HG03060 (cell line): ENCODE measurements around the gene SYT6.

Experiments
- ATAC-seq: cut with Tn5 transposase; IDR thresholded peaks from one replicate; pipeline ENCODE4 v1.9.1; 2021; ENCODE audit warnings: low read depth, moderate number of reproducible peaks; ENCODE audit not compliant: unreplicated experiment

The SYT6 gene

DNA sequence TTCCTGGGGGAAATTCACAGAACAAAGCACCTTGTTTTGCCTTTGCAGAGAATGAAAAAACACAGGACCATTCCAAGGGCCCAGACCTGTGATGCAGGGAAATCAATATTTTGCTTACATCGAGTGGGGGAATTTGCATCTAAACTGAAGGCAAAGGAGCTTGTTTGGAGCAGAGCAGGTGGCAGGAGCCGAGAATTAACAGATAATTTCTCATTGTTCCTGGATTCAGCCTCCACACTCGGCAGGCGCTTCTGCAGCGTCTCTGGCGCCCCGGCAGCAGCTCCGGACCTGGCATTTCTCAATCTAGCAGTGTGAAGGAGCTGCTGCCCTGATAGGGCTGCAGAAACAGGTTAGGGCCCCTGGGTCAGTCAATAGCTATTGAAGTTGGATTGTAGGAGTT is 2.0 kb upstream of the SYT6 start:
- no peak for ATAC-seq

DNA sequence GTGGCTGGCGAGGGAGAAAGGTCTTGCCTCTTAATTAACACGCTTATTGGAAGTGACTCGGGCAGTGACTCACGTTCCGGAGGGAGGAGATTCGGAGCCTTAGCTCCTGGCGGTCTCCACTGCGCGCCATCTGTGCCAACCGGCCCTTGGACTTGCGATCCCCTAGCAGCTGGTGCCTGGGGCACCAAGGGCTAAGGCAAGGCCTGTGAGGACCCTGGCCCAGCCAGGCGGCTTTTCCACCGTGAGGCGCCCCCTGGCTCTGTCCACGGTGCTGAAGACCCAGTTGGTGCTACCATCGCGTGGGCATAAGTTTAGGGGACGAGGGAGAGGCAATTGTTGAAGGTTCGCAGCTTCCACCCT is 1.3 kb upstream of the SYT6 start:
- ATAC-seq: no peak

DNA sequence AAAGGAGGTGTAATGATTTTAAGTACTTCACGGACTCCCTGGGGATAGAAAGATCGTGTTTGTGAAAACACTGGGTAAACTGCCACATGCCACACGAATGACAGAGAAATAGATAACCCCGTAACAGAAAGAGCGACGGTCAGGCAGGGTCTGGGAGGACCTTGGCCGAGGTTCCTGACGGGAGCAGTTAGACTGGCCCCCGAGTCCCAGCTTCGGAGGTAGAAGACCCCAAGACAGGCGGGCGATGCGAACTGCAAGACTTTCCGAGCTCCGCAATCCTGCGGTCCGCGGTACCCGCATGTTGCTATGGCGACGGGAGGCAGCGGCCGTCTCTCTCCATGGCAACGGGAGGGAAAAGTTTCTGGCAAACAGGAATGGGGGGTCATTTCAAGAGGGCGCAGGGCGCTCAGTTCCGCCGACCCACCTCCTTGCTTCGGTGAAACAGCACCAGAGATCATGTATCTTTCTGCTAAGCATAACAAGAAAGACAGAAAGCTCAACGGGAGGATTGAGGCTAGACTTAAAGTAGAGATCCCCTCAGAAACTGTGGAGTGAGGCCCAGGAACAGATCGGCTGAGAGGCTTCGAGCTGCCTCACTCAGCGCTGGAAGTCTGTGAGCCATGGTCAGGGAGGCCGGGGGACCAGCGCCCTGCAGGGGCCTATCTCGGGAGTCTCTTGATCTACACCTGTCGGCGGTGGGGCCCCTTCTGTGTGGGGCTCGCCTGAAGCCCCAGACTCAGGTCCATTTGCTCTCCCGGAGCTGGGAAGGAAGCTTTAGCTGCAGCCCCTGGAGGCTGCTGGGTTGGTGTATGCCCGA is 685 bp upstream of the SYT6 start:
- no peak for ATAC-seq

DNA sequence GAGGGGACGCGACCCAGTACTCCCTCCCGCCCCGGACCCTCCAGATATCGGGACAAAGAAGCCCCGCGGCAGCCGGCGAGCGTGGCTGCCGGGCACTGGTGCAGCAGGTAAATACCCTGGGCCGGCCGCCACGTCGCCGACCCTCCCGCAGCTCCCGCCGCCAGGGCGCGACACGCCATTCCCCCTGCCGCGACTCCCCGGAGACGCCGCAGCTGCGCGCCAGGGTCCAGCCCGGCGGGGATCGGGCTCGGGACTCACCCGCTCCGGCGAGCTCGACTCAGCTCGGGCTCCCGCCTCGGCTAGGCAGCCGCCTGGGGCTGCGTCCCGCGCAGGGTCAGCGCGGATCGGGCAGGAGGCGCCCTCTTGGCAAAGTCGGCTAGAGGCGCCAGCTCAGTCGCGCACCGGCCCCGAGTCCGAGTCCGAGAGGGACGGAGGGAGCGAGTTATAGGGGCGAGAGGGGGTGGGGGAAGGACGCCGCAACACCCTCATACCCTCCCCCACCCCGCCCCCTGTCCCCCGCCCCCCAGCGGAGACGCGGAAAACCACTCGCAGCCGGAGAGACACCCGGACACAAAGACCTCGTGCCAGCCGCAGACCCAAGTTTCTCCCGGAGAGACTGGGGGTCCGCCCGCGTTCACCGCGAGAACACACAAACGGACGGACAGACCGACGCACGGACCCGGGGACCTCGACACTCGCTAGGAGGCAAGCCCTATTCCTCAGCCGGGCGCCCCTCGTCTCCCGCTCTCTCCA is 985 bp downstream of the SYT6 start:
- no peak for ATAC-seq

- ATAC-seq: no peak
Observed at GRCh38 chr1:114152089-114152507, 1.6 kb downstream of the SYT6 start.

DNA sequence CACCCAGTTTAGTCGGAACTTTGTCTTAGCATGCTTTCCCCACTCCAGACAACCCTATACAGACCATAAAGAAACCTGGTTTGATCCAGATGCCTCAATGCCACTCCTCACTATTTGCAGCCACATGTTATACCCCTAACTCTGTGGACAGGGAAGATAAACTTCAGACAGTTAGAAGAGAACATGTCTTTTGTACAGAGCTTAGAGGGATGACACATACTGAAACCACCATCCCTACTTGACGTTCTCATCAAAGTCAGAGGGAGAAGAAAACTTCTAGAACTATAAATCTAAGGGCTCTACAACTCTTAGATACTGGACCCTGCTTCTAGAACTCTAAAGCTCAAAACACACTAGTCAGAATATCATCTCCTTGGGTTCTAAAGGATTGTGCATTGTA is 3.7 kb downstream of the SYT6 start:
- ATAC-seq: no peak

- ATAC-seq: no peak
Observed at GRCh38 chr1:114149211-114149610, 4.5 kb downstream of the SYT6 start.

- ATAC-seq: no peak
Observed at GRCh38 chr1:114145504-114146151, 8.0 kb downstream of the SYT6 start.

GRCh38 chr1:114144016-114144415 is 9.7 kb downstream of the SYT6 start:
- no peak for ATAC-seq

DNA sequence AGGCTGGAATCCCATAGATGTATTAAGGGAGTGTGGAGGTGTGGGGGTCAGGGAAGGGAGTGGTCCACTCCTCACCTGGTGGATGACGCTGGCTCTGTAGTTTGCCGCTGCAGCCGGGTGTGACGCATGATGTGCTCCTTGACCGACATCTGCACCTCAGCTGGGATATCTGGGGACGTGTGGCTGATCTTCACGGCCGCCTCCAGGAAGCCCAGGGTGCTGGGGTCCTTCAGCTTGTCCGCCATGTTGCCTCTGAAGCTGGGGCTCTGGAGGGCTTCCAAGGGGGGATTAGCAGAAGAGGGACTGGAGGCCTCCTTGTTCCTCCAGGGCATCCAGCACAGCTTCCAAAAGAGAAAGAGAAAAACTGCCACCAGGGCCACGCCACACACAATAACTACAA is 14.1 kb downstream of the SYT6 start:
- ATAC-seq: no peak

DNA sequence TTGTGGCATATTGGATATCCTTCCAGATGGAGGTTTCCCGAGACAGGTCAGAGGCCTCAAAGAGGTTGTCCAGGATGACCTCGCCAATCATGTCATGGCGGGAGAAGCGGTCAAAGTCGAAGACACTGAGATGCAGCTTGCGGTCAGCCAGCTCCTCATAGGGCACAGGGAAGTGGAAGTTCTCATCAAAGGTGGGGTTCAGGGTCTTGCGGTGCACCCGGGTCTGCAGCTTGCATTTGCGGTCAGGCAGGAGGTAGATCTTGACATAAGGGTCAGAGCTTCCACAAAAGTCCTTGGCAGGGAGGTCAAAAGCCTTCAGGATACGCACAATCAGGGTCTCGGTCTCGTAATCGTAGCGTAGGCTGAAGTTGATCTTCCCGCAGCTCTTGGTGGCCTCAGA is 16.2 kb downstream of the SYT6 start:
- ATAC-seq: no peak

DNA sequence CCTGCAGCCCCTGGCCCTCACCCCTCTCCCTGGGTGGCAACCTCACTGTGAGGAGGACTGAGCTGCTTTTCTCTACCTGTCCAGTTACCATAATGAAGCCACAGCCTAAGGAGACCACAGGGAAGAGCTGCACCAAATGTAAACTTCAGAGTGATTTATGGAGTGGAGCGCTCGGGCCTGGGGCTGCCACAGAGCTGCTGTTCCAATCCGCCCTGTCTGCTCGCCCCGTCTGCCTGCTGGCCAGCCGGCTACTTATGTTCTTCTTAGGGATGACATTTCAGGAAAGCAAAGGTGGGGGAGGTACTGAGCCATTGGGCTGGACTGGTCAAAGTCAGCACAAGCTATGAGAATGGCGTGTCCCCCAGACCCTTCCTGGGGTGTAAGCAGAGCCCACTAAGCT is 17.9 kb downstream of the SYT6 start:
- no peak for ATAC-seq

- no peak for ATAC-seq
Observed at GRCh38 chr1:114134518-114134917, 19.2 kb downstream of the SYT6 start.

DNA sequence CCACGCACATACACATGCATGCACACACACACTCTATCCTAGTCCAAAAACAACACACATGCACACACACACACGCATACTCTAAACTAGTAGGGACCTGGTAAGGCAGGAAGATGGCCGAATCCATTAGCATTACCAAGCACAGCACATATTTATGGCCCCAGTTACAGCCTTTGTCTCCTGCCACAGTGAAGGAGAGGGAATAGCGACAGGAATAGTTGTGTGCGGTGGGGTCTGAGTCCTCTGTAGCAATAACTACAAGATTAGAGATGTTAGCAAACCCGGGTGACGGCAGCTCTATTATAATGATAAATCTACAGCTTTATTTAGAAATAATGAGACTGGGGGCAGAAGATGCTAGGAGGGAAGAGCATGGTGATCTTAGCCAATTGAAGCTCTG is 20.5 kb downstream of the SYT6 start:
- no peak for ATAC-seq

DNA sequence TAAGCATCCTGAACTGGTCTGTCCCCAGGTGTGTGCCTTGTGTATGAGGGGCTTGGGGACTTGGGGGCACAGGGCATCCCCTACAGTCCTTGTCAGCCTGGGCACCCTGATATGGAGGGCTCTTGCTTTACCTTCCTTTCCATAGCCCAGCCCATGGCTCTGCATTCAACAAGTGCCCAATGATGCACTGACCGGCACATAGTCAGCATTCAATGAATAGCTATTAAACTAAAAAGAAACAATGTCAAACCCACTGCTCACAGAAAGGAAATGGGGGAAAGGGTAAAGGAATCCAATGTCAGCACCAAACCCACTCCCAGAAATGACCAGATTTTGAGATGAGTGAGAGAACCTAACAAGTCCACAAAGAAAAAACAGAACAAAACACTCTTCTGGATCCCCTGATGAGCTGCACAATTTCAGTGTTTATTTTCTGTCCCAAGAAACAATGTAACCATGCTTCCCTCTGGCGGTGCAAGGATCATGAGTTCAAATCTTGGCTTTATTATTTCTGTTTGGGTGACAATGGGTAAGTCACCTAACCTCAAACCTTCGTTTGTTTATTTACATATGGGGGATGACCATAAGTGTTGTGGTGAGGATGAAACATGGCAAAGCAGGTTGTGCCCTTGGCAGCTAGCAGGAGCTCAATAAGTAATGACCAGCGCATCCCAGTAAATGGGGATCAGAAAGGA is 22.0 kb downstream of the SYT6 start:
- no peak for ATAC-seq

- no peak for ATAC-seq
Observed at GRCh38 chr1:114130846-114131525, 22.7 kb downstream of the SYT6 start.

DNA sequence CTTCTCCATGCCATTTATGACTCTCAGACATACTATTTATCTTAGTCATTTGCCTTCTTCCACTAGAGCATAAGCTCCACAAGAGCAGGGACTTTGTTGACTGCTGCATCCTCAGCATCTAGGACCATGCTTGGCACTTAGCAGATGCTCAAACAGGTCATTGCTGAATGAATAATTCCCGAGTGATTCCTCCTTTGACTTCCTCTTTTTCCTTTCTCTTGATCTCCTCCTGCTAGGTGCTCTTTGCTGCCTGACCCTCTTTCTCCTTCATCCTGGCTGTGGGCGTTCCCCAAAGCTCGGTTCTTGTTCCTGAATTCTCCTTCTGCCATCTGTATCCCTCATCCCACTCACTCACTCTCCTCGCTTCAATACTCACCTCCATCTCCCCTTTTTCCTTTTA is 23.5 kb downstream of the SYT6 start:
- no peak for ATAC-seq

DNA sequence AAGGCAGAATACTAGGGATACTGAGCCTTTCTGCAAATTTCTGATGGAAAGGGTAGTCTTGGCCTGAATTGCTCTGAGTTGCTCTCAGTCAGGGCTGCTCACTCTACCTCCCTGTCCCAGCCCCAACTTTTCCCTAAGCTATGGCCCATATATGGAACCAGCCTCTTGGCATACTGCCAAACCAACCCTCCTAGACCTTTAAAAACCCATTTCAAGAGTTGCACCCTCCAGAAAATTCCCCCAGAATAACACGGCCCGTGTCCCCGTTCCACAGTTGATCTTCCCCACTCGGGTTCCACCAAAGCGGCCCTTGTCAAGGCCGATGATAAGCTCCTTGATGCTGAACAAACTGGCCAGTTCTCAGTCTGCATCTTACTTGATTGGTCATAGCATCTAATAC is 25.4 kb downstream of the SYT6 start:
- no peak for ATAC-seq

- peak; percentile 44 for ATAC-seq
Observed at GRCh38 chr1:114126261-114127095, 27.2 kb downstream of the SYT6 start.

DNA sequence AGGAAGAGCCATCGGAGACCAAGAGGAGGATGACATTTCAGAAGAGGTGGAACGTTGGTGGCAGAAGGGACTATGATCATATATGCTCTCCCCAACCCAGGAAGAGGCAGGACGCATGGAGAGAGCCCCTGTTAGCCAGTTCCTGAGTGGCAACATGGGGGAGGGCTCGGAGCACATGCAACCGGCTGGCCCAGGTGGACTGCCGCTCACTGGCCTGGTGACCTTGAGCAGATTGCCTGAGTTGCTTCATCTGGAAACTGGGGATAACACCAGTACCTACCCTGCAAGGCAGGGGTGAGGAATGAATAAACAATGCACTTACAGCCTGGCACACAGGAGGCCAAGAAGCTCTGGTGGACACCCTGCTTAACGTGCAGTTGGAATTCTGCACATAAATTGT is 29.0 kb downstream of the SYT6 start:
- ATAC-seq: no peak
